ENCODE results near the gene PPM1F. TPM values are rescaled to one million over a fixed set of nuclear protein-coding genes. Genes with fewer than 3 reads are reported as not detected.

Gene PPM1F
- total RNA-seq, 3 donors from 2014 or later = 10.5 to 27.5 (median 14.8) TPM

DNA sequence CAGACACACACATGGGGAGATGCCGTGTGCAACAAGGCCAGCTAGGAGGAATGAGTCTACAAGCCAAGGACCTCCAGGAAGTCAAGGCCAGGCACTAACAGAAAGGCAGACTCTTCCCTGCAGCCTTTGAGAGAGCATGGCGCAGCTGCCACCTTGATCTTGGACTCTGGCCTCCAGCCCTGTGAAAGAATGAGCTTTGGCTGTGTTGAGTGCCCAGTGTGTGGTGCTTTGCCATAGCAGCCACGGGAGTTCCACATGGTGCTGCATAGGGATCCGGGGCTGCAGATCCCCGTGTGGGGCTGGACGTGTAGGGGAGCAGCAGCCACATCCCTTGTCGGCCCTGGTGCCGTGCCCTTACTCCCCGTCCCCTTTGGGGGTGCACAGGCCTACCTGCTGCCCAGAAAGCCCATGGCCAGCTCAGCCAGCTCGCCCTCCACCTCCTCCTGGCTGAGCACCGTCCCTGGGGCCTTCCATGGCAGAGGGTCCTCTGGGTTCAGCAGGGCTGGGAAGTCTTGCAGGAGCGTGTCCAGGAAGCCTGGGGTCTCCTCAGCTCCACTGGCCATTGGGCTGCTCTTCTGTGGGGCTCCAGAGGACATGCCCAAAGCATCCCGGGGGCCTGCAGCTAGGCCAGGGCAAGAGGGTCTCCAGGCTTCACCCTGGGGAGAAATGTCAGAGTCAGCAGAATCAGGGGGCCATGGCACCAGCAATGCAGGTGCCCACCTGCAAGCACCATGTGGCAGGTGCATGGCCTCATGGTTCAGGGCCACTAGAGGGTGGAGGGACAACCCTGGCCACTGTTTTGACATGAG lies 7.0 kb downstream of the PPM1F start:
- H3K4me1 ChIP-seq (ENCODE audit: low read depth) = peaks cover 6% of the 10 kb centered on the region
- H3K4me3 ChIP-seq = no peak overlapping the region
- DNase-seq = no peak
- no peaks in the 10 kb centered on the region for H3K9me3 ChIP-seq
- intact Hi-C loops (cut with DNase I, micrococcal nuclease) = no loop called here
- H3K36me3 ChIP-seq (ENCODE audit: low read depth) = no peaks in the 10 kb centered on the region
- ATAC-seq = no peak
- TF ChIP-seq, protein P1, sequence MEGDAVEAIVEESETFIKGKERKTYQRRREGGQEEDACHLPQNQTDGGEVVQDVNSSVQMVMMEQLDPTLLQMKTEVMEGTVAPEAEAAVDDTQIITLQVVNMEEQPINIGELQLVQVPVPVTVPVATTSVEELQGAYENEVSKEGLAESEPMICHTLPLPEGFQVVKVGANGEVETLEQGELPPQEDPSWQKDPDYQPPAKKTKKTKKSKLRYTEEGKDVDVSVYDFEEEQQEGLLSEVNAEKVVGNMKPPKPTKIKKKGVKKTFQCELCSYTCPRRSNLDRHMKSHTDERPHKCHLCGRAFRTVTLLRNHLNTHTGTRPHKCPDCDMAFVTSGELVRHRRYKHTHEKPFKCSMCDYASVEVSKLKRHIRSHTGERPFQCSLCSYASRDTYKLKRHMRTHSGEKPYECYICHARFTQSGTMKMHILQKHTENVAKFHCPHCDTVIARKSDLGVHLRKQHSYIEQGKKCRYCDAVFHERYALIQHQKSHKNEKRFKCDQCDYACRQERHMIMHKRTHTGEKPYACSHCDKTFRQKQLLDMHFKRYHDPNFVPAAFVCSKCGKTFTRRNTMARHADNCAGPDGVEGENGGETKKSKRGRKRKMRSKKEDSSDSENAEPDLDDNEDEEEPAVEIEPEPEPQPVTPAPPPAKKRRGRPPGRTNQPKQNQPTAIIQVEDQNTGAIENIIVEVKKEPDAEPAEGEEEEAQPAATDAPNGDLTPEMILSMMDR (IDR thresholded peaks at IDR 0.05) = no peak

DNA sequence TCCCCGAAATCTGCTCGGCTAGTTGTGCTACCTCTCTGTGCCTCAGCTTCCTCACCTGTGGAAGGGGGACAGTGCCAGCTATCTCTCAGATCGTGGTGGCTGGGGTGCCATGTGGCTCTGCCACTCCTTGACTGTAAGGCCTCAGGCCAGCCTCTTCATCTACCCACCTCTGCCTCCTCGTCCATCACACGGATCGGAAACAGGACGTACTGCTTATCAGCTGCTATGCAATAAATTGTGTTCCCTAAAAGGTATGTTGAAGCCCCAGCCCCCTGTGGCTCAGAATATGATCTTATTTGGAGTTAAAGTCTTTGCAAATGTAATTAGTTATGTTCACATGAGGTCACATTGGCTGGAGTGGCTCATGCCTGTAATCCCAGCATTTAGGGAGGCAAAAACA lies 7.8 kb downstream of the PPM1F start:
- no peaks in the 10 kb centered on the region for H3K36me3 ChIP-seq (ENCODE audit: low read depth)
- H3K9me3 ChIP-seq = no peaks in the 10 kb centered on the region
- no peak overlapping the region for H3K4me3 ChIP-seq
- TF ChIP-seq, protein P1 (IDR thresholded peaks at IDR 0.05) = no peak
- intact Hi-C loops (cut with DNase I, micrococcal nuclease) = loop anchor here in 1 of 2 donors (5.0 kb wide), 1 partner anchor 233 kb away; no protein-coding TSS in a partner anchor
- ATAC-seq (no peak), DNase-seq (no peak)
- H3K4me1 ChIP-seq (ENCODE audit: low read depth) = peaks cover 6% of the 10 kb centered on the region

DNA sequence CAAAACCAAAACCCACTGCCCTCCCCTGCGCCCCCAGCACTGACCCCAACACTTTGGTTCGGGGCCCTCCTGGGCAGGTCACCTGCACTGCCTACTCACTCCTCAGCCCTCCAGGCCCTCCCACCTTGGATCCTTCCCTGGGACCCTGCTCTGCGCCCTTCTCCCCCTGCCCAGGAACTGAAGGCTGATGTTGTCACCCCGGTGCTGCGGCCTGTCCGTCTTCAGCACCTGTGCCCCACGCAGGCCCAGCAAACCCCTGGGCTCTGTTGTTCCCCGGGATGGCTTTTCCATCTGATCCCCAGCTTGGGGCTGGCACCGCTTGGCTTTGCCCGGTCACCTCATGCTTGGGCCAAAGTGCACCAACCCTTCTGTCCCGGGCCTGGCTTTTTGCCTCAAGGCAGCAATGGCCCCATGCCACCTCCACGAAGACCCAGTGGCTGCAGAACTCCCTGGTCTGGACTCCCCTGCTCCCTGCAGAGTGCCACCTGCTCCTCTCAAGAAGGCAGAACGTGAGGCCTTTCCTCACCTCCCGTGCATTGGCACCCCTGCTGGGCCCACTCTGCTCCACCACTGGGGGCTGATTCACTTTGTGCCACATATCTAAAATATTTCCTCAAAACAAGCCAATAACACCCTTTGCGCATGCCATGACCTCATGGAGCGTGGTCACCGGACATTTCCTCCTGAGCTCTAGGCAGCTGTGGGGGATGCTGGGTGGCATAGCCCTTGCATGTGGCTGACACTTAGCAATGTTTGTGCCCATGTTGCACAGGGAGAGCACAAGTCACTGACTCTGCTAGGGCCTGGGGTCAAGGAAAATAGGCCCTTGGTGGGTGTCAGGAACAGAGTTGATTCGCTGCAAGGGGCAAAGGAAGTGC lies 8.8 kb downstream of the PPM1F start:
- no peaks in the 10 kb centered on the region for H3K9me3 ChIP-seq
- no peak overlapping the region for H3K4me3 ChIP-seq
- intact Hi-C loops (cut with DNase I, micrococcal nuclease) = loop anchor here in 1 of 2 donors (5.0 kb wide), 1 partner anchor 232 kb away; no protein-coding TSS in a partner anchor
- peaks cover 6% of the 10 kb centered on the region for H3K4me1 ChIP-seq (ENCODE audit: low read depth)
- no peaks in the 10 kb centered on the region for H3K36me3 ChIP-seq (ENCODE audit: low read depth)
- TF ChIP-seq, protein P1 (IDR thresholded peaks at IDR 0.05) = no peak
- DNase-seq (no peak), ATAC-seq (no peak)

DNA sequence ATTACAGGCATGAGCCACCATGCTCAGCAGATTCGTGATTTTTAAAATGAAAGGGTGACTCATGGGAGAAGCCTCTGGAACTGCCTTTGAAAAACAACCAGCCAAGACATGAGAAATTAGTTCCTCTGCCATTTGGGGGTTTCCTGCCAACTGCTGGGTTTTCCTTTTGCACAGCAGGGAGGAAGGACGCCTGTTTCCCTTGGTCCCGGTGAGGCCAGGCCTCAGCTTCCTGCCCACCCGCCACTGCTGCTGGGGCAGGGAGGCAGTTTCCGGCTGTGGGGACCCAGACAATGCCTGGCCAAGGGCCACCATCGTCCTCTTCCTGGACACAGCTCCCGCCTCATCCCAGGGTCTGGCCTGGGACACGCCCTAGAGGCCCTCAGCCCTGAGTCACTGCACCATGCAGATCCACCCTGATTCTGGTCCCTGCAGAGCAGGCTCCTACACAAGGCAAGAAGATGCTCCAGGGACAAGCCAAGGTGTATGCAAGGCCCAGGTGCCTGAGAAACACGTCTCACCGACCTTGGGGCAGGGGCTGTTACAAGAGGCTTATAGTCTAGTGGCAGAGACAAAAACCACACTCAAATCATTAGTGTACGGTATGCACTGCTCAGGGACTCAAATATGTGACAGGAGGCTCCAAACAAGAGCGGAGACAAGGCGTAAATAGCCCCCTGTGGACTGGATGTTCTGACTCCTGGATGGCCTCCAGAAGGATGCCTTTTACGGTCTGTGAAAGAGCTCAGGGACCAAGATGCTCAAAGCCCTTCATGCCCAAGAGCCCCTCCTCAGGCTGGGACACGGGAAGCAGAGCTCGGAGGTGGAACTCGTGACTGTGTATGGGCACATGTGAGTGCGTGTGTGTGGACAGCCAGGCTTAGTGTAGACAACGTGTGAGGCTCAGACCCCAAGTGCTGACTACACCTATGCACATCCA lies 10.0 kb downstream of the PPM1F start:
- H3K4me1 ChIP-seq (ENCODE audit: low read depth) = peaks cover 12% of the 10 kb centered on the region
- no peak overlapping the region for H3K4me3 ChIP-seq
- H3K9me3 ChIP-seq = no peaks in the 10 kb centered on the region
- ATAC-seq (no peak), DNase-seq (peak; percentile 29 to 77 (median 54))
- intact Hi-C loops (cut with DNase I, micrococcal nuclease) = loop anchor here in 1 of 2 donors (5.0 kb wide), 1 partner anchor 230 kb away; no protein-coding TSS in a partner anchor
- no peaks in the 10 kb centered on the region for H3K36me3 ChIP-seq (ENCODE audit: low read depth)
- TF ChIP-seq, protein P1 (IDR thresholded peaks at IDR 0.05) = no peak

DNA sequence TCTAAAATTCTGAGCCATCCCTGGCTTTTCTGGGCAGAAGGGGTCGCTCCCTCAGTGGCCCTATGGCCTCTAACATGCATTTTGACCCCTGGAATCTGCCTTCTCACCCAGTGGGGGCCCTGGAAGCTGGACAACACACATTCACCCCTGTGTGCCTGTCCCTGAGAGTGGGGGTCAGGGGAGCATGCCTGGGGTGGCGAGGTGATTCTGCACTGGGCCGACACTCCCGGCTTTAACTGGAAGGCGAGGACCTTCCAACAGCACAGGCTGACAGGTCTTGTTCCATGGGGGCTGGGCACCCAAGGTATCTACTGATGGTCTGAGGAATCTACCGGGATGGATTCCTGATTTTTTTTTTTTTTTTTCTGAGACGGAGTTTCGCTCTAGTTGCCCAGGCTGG lies 10.7 kb downstream of the PPM1F start:
- Histone ChIP-seq H3K36me3 (ENCODE audit: low read depth) (no peaks in the 10 kb centered on the region), H3K4me3 (no peak overlapping the region), H3K4me1 (ENCODE audit: low read depth) (peaks cover 20% of the 10 kb centered on the region), H3K9me3 (no peaks in the 10 kb centered on the region)
- intact Hi-C loops (cut with DNase I, micrococcal nuclease) = loop anchor here in 1 of 2 donors (5.0 kb wide), 1 partner anchor 230 kb away; no protein-coding TSS in a partner anchor
- ATAC-seq (no peak), DNase-seq (no peak)
- TF ChIP-seq, protein P1 (IDR thresholded peaks at IDR 0.05) = no peak
